A549 (cell line): ENCODE data around the gene CDA.

ENCODE experiments used
- CEBPB ChIP-seq, 2 experiments: fragments of >200 bp in 1 of 2; sonication (Bioruptor Twin) in 1 of 2; formaldehyde crosslinking in 1 of 2; IDR thresholded peaks; 2 replicates each; pipeline ENCODE4 v1.6.1; 2012 to 2016
- CHD4 ChIP-seq: fragments of 200-600 bp; sonication (generic); IDR thresholded peaks from 2 replicates; pipeline ENCODE4 v1.6.1; 2016; ENCODE audit warnings: antibody characterized with exemption, mild to moderate bottlenecking, borderline replicate concordance
- CTCF ChIP-seq: fragments of >200 bp; sonication (Bioruptor Twin); formaldehyde crosslinking; IDR thresholded peaks from 3 replicates; pipeline ENCODE4 v1.5.1; 2016
- FOSL2 ChIP-seq, 2 experiments: fragments of 450-650 bp in 1 of 2; fragments of >200 bp in 1 of 2; sonication (Bioruptor Twin) in 1 of 2; formaldehyde crosslinking; IDR thresholded peaks; 2 replicates each; pipeline versions ENCODE4 v1.5.0 to v1.6.1; 2016 to 2020; ENCODE audit warnings: mild to moderate bottlenecking in 1 of 2, moderate library complexity in 1 of 2
- JUN ChIP-seq, 2 experiments: fragments of >200 bp; sonication (Bioruptor Twin); formaldehyde crosslinking; IDR thresholded peaks; 2 replicates in 1 of 2; 3 replicates in 1 of 2; pipeline ENCODE4 v1.6.1; 2016 to 2017
- KDM1A ChIP-seq: fragments of 200-600 bp; sonication (generic); IDR thresholded peaks from 2 replicates; pipeline ENCODE4 v1.6.1; 2016; ENCODE audit warnings: low read depth, mild to moderate bottlenecking
- MAFK ChIP-seq: fragments of 450-650 bp; IDR thresholded peaks from 2 replicates; pipeline ENCODE4 v1.6.1; 2014; ENCODE audit not compliant: partially characterized antibody
- MYC ChIP-seq: IDR thresholded peaks from 2 replicates; pipeline ENCODE4 v1.6.1; 2012; ENCODE audit warnings: mild to moderate bottlenecking, inconsistent platforms, low read length, improper control_type of control experiment, borderline replicate concordance
- POLR2A ChIP-seq: IDR thresholded peaks from 2 replicates; pipeline ENCODE4 v1.6.1; 2012; ENCODE audit warnings: mild to moderate bottlenecking, low read length
- POLR2AphosphoS2 ChIP-seq: conservative IDR thresholded peaks from 2 replicates; pipeline ENCODE4 v1.6.1; 2012; ENCODE audit warnings: low read length, improper control_type of control experiment, inconsistent platforms
- SMC3 ChIP-seq: fragments of >200 bp; sonication (Bioruptor Twin); formaldehyde crosslinking; IDR thresholded peaks from 3 replicates; pipeline ENCODE4 v1.6.1; 2018; ENCODE audit warnings: inconsistent platforms
- ZC3H11A ChIP-seq: fragments of 450-650 bp; IDR thresholded peaks from 2 replicates; pipeline ENCODE4 v1.6.1; 2014; ENCODE audit warnings: antibody characterized with exemption, mild to moderate bottlenecking

- no peak for TF ChIP-seq KDM1A
- TF ChIP-seq POLR2A, result no peak
- TF ChIP-seq CEBPB (IDR thresholded peaks at IDR 0.05), result no peak
- TF ChIP-seq SMC3, result no peak
- TF ChIP-seq CTCF, result no peak
- TF ChIP-seq MYC, result no peak
- no peak for TF ChIP-seq POLR2AphosphoS2
- no peak for TF ChIP-seq FOSL2 (IDR thresholded peaks at IDR 0.05)
- TF ChIP-seq FOSL2 (CRISPR knock-in tag; IDR thresholded peaks at IDR 0.05), result no peak
- TF ChIP-seq CHD4, result no peak
- no peak for TF ChIP-seq JUN (IDR thresholded peaks at IDR 0.05)
- TF ChIP-seq ZC3H11A, result no peak
- no peak for TF ChIP-seq MAFK
These were observed 14.9 kb upstream of the CDA start for GRCh38 chr1:20573987-20574386.
